Kidney (tissue), 14 donors: Measurements from ENCODE around the gene SLC22A1. TPM values are rescaled to one million over a fixed set of nuclear protein-coding genes. Genes with fewer than 3 reads are reported as not detected.

Experiments used
- DNase-seq, 5 donors: peaks; one replicate each; pipeline ENCODE4 v3.0.0-alpha.2; 2013 to 2020
- FAIRE-seq: peaks from 2 replicates; lab custom pipeline; 2012; peaks lifted over from hg19 to GRCh38; lab: Jason Lieb, UNC
- H3K27ac ChIP-seq, 2 donors: one replicate each; pipeline ENCODE4 v1.7.0; 2013; ENCODE audit warnings: low read depth in 2 of 2, low read length in 2 of 2, inconsistent platforms in 1 of 2
- H3K27me3 ChIP-seq: one replicate; pipeline ENCODE4 v1.7.1; 2013; ENCODE audit warnings: low read length, inconsistent platforms; ENCODE audit not compliant: control insufficient read depth, insufficient read depth
- H3K36me3 ChIP-seq, 3 donors: one replicate each; pipeline versions ENCODE4 v1.7.0 to v1.7.1; 2013; ENCODE audit warnings: low read length in 3 of 3, control low read depth in 1 of 3, inconsistent platforms in 1 of 3; ENCODE audit not compliant: insufficient read depth in 3 of 3, control insufficient read depth in 2 of 3
- H3K4me1 ChIP-seq, 3 donors: one replicate each; pipeline versions ENCODE4 v1.7.0 to v1.7.1; 2013; ENCODE audit warnings: low read length in 3 of 3, inconsistent platforms in 1 of 3, low read depth in 1 of 3; ENCODE audit not compliant: control insufficient read depth in 2 of 3, insufficient read depth in 2 of 3
- H3K4me3 ChIP-seq, 3 donors: one replicate each; pipeline versions ENCODE4 v1.7.0 to v1.8.1; 2013; ENCODE audit warnings: low read length in 3 of 3, control low read depth in 1 of 3, inconsistent platforms in 1 of 3
- H3K9ac ChIP-seq, 3 donors: one replicate each; pipeline versions ENCODE4 v1.7.0 to v1.7.1; 2013; ENCODE audit warnings: low read length in 3 of 3, control low read depth in 1 of 3, inconsistent platforms in 1 of 3
- H3K9me3 ChIP-seq, 3 donors: one replicate each; pipeline versions ENCODE4 v1.7.0 to v1.7.1; 2013; ENCODE audit warnings: low read length in 3 of 3, control low read depth in 1 of 3, inconsistent platforms in 1 of 3; ENCODE audit not compliant: control insufficient read depth in 2 of 3, insufficient read depth in 1 of 3
- intact Hi-C: fragments of 100-400 bp; cut with DNase I; formaldehyde crosslinking; loops from one replicate; pipeline ENCODE4 v1.11.1; 2022
- polyA plus RNA-seq: library from polyadenylated mRNA; stranded (reverse); fragments of 350-450 nt; fragmentation: Illumina TruSeq; extraction: RNeasy Lipid Tissue Mini Kit (QIAGEN cat#74804); gene quantifications from one replicate; pipeline ENCODE4 v1.2.3, GENCODE V29; 2014; ENCODE audit warnings: low read depth, low replicate concordance; ENCODE audit not compliant: insufficient read depth
- total RNA-seq: library from RNA; stranded (reverse); fragmentation: NEBNext Ultra II Directional; extraction: Animal tissue kit (Norgen Biotek cat#: 25700); gene quantifications from one replicate; pipeline ENCODE4 v1.2.1, GENCODE V29; 2021
- TF ChIP-seq, protein P1 (sequence below): IDR thresholded peaks from 3 replicates; pipeline ENCODE4 v1.5.1; 2012; ENCODE audit warnings: mild to moderate bottlenecking, moderate library complexity, borderline replicate concordance; ENCODE audit not compliant: insufficient read depth; ENCODE audit errors: extremely low read depth
- donor health status: control.
- donor health status: control.
- donor health status: control.
- donor health status: control.
- donor health status: control.
- donor health status: DM: yes; HTN: yes; CAD: no.
- donor health status: Normal renal cell carcinoma (clear cell type).

SLC22A1 gene
- total and polyA plus RNA-seq, 2 donors from 2014 or later = 1.4 to 2.3 TPM

DNA sequence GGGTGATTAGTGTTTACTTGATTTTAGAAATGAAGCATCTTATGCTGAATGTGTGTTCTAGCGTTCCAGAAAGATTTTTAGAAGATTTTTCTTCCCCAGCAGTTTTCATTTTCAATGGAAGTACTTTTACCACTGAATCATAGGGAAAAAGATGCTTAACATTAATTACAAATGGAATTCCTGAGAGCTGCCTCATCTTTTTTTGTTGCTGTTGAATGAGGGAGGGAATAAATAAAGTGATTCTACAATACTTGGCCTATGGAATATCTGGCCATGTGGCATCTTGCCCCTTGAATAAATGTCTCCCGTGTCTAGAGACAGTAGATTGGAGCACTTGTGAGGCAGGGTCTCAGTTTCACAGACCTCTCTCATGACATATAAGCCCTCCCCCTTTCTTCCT lies 44.1 kb upstream of the SLC22A1 start:
- intact Hi-C loops = no loop called here
- H3K27ac ChIP-seq = no peak overlapping the region
- H3K27me3 ChIP-seq = no peaks in the 10 kb centered on the region
- H3K9me3 ChIP-seq = no peaks in the 10 kb centered on the region
- DNase-seq = no peak
- TF ChIP-seq, protein P1, sequence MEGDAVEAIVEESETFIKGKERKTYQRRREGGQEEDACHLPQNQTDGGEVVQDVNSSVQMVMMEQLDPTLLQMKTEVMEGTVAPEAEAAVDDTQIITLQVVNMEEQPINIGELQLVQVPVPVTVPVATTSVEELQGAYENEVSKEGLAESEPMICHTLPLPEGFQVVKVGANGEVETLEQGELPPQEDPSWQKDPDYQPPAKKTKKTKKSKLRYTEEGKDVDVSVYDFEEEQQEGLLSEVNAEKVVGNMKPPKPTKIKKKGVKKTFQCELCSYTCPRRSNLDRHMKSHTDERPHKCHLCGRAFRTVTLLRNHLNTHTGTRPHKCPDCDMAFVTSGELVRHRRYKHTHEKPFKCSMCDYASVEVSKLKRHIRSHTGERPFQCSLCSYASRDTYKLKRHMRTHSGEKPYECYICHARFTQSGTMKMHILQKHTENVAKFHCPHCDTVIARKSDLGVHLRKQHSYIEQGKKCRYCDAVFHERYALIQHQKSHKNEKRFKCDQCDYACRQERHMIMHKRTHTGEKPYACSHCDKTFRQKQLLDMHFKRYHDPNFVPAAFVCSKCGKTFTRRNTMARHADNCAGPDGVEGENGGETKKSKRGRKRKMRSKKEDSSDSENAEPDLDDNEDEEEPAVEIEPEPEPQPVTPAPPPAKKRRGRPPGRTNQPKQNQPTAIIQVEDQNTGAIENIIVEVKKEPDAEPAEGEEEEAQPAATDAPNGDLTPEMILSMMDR = no peak
- FAIRE-seq = no peak
- no peak overlapping the region for H3K9ac ChIP-seq
- H3K4me1 ChIP-seq = no peaks in the 10 kb centered on the region
- peaks cover 7 to 70% (median 47%) of the 10 kb centered on the region in 3 donors for H3K36me3 ChIP-seq
- H3K4me3 ChIP-seq = no peak overlapping the region

DNA sequence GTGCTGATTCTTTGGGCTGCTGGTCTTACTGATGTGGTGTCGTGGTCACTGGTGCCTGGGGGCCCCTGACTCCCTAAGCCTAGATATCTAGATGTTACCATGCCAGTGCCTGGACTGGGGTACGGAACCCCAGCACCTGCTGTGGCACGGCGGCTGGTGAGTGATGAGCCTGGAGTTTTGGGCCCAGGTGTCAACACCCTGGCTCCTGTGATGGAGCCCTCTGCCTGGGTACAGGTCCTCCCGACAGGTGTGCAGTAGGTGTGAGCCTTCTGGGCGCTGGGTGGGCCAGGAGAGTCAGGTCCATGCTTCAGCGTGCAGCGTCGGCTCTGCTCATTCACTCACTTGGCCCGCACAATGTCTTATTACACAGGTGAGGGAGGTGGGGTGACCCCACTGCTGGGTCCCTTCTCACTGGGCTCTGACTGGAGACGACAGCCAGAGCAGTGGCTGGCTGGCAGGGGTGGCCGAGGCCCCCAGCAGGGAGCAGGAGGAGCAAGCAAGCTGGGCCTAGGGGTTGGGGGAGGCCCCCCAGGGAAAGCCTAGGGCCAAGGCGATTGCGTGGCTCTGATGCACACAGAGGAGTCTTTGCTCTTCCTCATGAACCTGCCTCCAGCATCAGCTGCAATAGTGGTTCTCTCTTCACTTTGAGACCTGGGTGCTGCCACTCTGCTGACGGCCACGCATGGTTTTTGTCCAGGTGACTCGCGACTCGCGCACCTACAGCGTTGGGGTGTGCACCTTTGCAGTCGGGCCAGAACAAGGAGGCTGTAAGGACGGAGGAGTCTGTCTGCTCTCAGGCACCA lies 42.5 kb upstream of the SLC22A1 start:
- no peak for DNase-seq
- H3K4me3 ChIP-seq = no peak overlapping the region

DNA sequence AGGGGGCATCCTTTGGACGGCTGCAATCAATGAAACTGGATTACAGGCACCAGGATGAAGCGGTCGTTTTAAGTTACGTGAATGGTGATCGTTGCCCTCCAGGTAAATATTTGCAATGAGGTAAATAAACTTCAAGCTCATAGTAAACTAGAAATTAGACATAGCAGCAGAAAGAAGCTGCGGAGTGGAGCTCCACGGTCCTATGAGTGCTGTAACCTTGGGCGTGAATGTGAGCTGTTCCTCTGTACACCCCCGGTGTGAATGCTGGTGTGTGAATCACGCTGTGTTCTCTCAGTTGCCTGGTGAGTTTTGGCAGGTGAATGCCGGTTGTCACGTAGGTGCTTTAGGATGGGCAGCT lies 42.0 kb upstream of the SLC22A1 start:
- Histone ChIP-seq H3K9ac (no peak overlapping the region), H3K9me3 (no peaks in the 10 kb centered on the region), H3K36me3 (peaks cover 7 to 65% (median 44%) of the 10 kb centered on the region in 3 donors), H3K4me3 (no peak overlapping the region), H3K27ac (no peak overlapping the region), H3K4me1 (no peaks in the 10 kb centered on the region), H3K27me3 (no peaks in the 10 kb centered on the region)
- DNase-seq (no peak), FAIRE-seq (no peak)
- intact Hi-C loops = no loop called here
- TF ChIP-seq, protein P1 = no peak

More for the DNA sequence above, 42.5 kb upstream of the SLC22A1 start:
- no peak for FAIRE-seq
- H3K27ac ChIP-seq = no peak overlapping the region
- peaks cover 7 to 65% (median 39%) of the 10 kb centered on the region in 3 donors for H3K36me3 ChIP-seq
- intact Hi-C loops = no loop called here
- H3K9ac ChIP-seq = no peak overlapping the region
- H3K9me3 ChIP-seq = no peaks in the 10 kb centered on the region
- no peaks in the 10 kb centered on the region for H3K4me1 ChIP-seq
- H3K27me3 ChIP-seq = no peaks in the 10 kb centered on the region
- TF ChIP-seq, protein P1 = no peak
